Effector memory CD4-positive, alpha-beta T cell (primary cell): Measurements from ENCODE around the gene BRK1.
"Not testable (repeated sequence)": the region's sequence is repeated elsewhere in the genome, so short reads cannot be mapped to it uniquely, and the experiment has no call there.

Experiments used
- DNase-seq, 3 donors: peaks; one replicate each; pipeline ENCODE4 v3.0.0-alpha.2; 2020
- H3K27ac ChIP-seq: 2 replicates; pipeline ENCODE4 v1.7.0; 2013; ENCODE audit warnings: mild to moderate bottlenecking, low read length, moderate library complexity; ENCODE audit not compliant: insufficient read depth, poor library complexity, severe bottlenecking
- H3K27me3 ChIP-seq: replicated peaks from 2 replicates; pipeline ENCODE4 v1.7.0; 2013; ENCODE audit warnings: mild to moderate bottlenecking, low read length; ENCODE audit not compliant: insufficient read depth, control insufficient read depth, poor library complexity, severe bottlenecking
- H3K36me3 ChIP-seq: 2 replicates; pipeline ENCODE4 v1.7.0; 2013; ENCODE audit warnings: mild to moderate bottlenecking, low read length, moderate library complexity; ENCODE audit not compliant: control insufficient read depth, insufficient read depth
- H3K4me1 ChIP-seq: 2 replicates; pipeline ENCODE4 v1.7.0; 2013; ENCODE audit warnings: low read length, mild to moderate bottlenecking; ENCODE audit not compliant: control insufficient read depth, insufficient read depth, poor library complexity, severe bottlenecking
- H3K4me3 ChIP-seq: 2 replicates; pipeline ENCODE4 v1.7.0; 2013; ENCODE audit warnings: low read length, low read depth, mild to moderate bottlenecking; ENCODE audit not compliant: insufficient read depth, poor library complexity, severe bottlenecking
- H3K9me3 ChIP-seq: 2 replicates; pipeline ENCODE4 v1.7.0; 2013; ENCODE audit warnings: mild to moderate bottlenecking, low read length, moderate library complexity; ENCODE audit not compliant: control insufficient read depth

The BRK1 gene

DNA sequence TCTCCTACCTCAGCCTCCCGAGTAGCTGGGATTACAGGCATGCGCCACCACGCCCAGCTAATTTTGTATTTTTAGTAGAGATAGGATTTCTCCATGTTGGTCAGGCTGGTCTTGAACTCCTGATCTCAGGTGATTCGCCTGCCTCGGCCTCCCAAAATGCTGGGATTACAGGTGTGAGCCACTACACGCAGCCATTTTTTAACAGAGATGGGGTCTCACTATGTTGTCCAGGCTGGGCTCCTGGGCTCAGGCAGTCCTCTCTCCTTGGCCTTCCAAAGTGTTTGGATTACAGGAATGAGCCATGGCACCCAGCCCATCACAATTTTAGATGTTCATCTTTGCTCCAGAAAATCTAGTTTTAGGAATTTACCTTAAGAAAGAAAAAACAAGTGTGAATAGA, 43.1 kb downstream of the BRK1 start:
- H3K9me3 ChIP-seq, H3K27ac ChIP-seq, H3K4me1 ChIP-seq, DNase-seq, H3K27me3 ChIP-seq, H3K36me3 ChIP-seq, H3K4me3 ChIP-seq: not testable (repeated sequence)

DNA sequence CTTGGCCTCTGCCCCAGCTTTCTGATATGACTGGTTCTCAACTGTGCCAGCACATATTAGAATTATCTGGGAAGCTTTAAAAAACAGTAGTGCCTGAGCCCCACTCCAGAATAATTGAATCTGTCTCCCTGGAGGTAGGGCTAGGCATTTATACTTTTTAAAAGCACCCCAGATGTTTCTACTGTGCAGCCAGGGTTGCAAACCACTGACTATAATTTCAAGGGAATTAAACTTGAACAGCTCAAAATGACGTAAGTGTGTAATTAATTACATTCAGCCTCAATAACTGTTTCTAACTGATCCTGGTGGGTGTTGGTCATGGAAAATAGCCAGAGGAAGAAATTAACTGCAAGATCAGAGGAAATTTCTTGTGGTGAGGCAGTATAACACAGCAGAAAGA, 44.9 kb downstream of the BRK1 start:
- H3K9me3 ChIP-seq: no peaks in the 10 kb centered on the region
- no peak overlapping the region for H3K27ac ChIP-seq
- H3K36me3 ChIP-seq: no peaks in the 10 kb centered on the region
- no peak for DNase-seq
- peaks cover 3% of the 10 kb centered on the region for H3K4me1 ChIP-seq
- H3K27me3 ChIP-seq: no peaks in the 10 kb centered on the region
- H3K4me3 ChIP-seq: no peak overlapping the region

DNA sequence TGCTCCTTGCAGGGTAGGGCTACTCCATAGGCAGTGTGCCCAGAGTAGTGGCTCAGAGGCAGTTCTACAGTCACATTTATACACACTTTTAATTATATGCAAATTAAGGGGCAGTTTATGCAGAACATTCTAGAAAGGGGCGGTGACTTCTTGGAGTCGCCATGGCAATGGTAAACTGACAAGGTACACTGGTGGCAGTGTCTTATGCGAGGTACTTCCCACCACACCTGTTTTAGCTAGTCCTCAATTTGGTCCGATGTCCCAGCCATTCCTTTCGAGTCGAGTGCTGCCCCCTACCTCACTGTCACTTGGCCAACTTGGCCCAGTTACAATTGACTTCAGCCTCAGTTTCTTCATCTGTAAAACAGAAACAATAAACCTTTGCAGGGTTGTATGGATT, 45.5 kb downstream of the BRK1 start:
- Histone ChIP-seq H3K27me3 (no peaks in the 10 kb centered on the region), H3K9me3 (no peaks in the 10 kb centered on the region), H3K4me3 (no peak overlapping the region), H3K36me3 (no peaks in the 10 kb centered on the region), H3K27ac (no peak overlapping the region), H3K4me1 (peaks cover 4% of the 10 kb centered on the region)
- DNase-seq: no peak

DNA sequence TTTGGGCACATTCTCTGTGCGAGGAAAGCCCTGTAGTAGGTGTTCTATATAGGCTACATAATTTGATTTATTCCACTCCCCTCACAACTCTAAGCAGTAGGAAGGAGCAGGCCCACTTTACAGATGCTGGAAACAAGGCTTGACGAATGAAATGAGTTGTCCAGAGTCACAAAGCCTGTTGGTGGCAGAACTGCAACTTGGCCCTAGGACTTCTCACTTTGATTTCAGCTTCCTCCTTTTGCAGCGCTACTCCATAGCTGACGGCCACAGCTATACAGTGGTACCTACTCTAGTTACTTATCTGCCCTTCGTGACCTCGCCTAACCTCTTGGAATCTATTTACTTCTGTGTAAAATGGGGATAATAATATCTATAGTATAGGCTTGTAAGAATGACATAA, 46.7 kb downstream of the BRK1 start:
- DNase-seq: no peak
- no peak overlapping the region for H3K4me3 ChIP-seq
- no peaks in the 10 kb centered on the region for H3K27me3 ChIP-seq
- no peak overlapping the region for H3K27ac ChIP-seq
- no peaks in the 10 kb centered on the region for H3K9me3 ChIP-seq
- no peaks in the 10 kb centered on the region for H3K36me3 ChIP-seq
- H3K4me1 ChIP-seq: peaks cover 4% of the 10 kb centered on the region

DNA sequence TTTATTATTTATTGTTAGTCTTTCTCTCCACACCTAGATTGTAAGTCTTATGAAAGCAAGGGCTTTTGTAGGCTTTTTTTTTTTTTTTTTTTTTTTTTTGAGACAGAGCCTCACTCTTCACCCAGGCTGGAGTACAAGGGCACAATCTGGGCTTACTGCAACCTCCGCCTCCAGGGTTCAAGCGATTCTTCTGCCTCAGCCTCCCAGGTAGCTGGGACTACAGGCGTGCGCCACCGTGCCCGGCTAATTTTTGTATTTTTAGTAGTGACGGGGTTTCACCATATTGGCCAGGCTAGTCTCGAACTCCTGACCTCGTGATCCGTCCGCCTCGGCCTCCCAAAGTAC, 48.7 kb downstream of the BRK1 start:
- H3K27ac ChIP-seq: peak overlapping the region; percentile 73
- not testable (repeated sequence) for H3K4me1 ChIP-seq, H3K36me3 ChIP-seq, H3K27me3 ChIP-seq, DNase-seq, H3K9me3 ChIP-seq
- peak overlapping the region; percentile 98 for H3K4me3 ChIP-seq

DNA sequence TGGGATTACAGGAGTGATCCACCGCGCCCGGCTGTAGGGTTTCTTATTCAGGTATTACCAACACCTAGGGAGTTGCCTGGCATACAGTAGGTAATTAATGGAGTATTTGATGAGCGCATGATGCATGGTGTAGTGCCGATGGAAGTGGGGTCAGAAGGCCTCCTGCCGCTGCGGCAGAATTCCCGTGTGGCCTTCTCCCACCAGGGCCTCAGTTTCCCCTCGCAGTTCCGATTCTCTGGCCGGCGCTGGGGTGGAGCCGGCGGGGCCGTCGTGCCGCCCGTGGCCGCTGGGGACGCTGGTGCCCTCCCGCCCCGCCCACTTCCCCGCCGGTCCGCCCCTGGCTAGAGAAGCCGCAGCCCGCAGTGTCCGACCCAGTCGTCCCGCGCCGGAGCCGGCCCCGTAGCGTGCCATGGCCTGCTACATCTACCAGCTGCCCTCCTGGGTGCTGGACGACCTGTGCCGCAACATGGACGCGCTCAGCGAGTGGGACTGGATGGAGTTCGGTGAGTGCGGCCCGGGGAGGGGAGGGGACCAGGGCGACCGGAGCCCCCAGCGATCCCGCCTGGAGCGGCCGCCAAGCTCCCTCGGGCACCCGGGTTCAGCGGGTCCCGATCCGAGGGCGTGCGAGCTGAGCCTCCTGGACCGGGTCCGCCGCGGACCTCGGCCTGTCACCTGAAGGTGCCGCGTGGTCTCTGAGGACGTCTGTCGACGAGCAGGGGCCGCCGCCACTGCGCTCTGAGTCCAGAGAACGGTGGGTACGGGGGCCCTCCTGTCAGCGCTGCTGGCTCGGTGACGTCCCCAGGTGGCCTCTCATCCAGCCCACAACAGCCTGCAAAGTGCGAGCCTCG, 49.3 kb downstream of the BRK1 start, which contains the start of gene IRAK2:
Gene IRAK2, plus strand, starts transcription at position 374 of the 848 bp plus-strand sequence. Its CDS starts 36 bp downstream, at position 410.
- H3K27me3 ChIP-seq: no peaks in the 10 kb centered on the region
- H3K4me3 ChIP-seq: peak within 1 kb of the TSS; percentile 98
- peaks cover 5% of the 10 kb centered on the region for H3K9me3 ChIP-seq
- DNase-seq: peak; percentile 29 to 45 (median 36)
- H3K36me3 ChIP-seq: no peaks in the 10 kb centered on the region
- H3K4me1 ChIP-seq: peaks cover 4% of the 10 kb centered on the region
- peak within 1 kb of the TSS; percentile 73 for H3K27ac ChIP-seq

DNA sequence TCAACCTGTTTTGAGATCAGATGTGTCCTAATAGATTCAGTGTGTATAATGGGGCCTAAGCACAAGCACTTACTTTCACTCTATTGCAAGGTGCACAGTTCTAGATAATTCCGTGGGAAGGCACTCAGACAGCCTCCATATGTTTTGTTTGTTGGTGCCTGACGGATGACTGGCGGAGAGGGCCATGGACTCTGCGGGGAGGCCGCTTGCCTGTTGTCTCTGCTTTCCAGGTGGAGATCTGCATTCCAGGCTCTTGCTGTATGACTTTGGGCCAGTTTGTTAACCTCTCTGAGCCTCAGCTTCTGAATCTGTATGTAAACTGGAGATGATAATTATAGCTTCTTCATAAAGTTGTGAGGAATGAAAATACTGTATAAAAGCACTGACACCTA, 50.7 kb downstream of the BRK1 start:
- Histone ChIP-seq H3K27me3 (no peaks in the 10 kb centered on the region), H3K36me3 (no peaks in the 10 kb centered on the region), H3K4me1 (peaks cover 4% of the 10 kb centered on the region), H3K4me3 (no peak overlapping the region), H3K9me3 (peaks cover 5% of the 10 kb centered on the region), H3K27ac (no peak overlapping the region)
- DNase-seq: no peak

DNA sequence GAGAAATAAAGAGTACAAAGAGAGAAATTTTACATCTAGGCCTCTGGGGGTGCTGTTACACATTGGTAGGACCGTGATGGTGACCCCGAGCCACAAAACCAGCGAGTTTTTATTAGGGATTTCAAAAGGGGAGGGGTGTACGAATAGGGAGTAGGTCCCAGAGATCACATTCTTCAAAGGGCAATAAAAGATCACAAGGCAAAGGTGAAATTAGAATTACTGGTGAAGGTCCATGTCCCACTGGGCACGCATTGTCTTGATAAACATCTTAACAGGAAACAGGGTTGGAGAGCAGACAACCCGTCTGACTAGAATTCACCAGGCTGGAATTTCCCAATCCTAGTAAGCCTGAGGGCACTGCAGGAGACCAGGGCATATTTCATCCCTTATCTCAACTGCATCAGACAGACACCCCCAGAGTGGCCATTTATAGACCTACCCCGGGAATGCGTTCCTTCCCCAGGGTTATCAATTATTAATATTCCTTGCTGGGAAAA, 53.6 kb downstream of the BRK1 start:
- Histone ChIP-seq H3K9me3 (peaks cover 5% of the 10 kb centered on the region), H3K4me3 (no peak overlapping the region), H3K27ac (no peak overlapping the region), H3K4me1 (peaks cover 4% of the 10 kb centered on the region), H3K36me3 (no peaks in the 10 kb centered on the region), H3K27me3 (no peaks in the 10 kb centered on the region)
- no peak for DNase-seq

DNA sequence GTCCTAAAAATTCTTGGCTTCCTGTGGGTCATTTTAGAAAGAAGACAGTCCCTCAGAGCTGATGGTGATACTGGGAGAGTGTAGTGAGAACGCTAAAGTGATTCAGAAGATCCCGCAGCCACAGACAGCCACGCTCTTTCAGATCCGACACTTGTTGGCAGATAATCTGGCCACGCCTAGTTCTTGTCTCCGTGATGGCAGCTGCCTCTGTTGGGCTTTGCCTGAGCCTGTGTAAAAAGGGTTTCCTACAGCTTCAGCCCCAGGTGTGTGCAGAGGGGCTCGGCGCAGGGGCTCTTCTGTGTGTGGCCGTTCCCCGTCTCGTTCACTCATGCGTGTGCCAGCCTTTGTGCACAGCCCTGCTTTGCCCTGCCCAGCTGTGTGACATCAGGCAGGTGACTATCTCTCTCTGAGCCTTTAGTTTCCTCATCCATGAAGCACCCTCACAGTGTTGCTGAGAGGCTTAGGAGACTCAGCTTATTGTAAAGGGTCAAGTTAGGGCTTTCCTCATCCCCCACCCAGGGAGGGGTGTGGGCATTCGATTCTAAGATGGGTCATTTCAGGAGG, 55.5 kb downstream of the BRK1 start:
- Histone ChIP-seq H3K27ac (no peak overlapping the region), H3K27me3 (no peaks in the 10 kb centered on the region)

More for the DNA sequence above, 55.5 kb downstream of the BRK1 start:
- H3K4me1 ChIP-seq: no peaks in the 10 kb centered on the region
- H3K4me3 ChIP-seq: no peak overlapping the region
- no peaks in the 10 kb centered on the region for H3K36me3 ChIP-seq
- peaks cover 5% of the 10 kb centered on the region for H3K9me3 ChIP-seq
- DNase-seq: no peak
